CD4-positive, alpha-beta T cell treated with Interleukin-1 beta for 1 hour (primary cell): Measurements from ENCODE around the gene PHYKPL.

Experiments used
- DNase-seq, 2 donors: peaks; one replicate each; pipeline ENCODE4 v3.0.0-alpha.2; 2020 to 2022

Gene PHYKPL

DNA sequence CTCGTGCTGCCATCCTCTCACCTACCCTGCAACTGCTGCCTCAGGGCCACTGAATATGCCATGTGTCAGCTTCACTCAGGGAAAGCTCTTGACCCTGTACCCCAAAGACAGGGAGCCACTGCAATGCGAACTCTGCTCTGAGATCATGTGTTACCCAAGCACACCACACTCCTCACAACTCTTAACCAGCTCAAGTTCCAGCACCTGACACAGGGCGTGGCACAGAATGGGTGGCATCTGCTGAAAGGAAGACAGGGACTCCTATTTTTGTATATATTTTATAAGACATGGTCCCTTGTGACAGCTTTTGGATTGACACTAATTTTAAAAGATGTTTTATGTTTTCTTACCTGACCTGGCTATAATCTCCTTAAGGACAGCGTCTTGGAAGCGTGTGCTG lies 10.7 kb downstream of the PHYKPL start:
- no peak for DNase-seq

- no peak for DNase-seq
Observed at GRCh38 chr5:178221282-178221681, 11.3 kb downstream of the PHYKPL start.

DNA sequence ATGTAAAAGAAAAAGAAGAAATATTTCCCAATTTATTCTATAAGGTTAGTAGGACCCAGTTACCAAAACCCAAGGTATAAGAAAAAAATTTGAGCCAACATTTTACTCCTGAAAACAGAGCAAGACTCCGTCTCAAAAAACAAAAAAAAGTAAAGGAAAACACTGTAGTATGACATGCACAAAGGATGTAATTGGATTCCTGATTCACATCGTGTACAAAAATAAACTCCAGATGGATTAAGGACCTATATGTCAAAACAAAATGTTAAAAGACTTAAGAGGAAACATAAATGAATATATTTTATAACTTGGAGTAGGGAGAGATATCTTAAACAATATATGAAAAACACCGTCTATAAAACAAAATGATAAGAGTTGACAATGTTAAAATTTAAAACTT lies 13.8 kb downstream of the PHYKPL start:
- DNase-seq: no peak

DNA sequence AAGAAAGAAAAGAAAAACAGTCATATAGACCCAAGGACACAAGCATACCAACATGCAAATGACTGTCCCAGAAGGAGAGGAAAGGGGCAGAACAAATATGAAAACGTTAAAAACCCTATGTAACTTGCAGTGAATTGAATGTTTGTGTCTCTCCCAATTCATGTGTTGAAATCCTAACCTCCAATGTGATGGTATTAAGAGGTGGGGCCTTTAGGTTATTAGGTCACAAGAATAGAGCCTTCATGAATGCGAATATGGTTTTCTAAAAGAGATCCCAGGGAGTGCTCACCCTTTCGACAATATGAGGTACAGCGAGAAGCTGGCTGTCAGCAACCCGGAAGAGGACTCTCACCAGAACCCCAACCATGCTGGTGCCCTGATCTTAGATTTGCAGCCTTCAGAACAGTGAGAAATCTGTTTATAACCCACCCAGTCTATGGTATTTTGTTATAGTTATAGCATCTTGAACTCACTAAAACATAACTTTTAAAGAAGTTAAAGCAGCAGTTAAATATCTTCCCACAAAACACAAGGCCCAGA lies 14.3 kb downstream of the PHYKPL start:
- DNase-seq: no peak

DNA sequence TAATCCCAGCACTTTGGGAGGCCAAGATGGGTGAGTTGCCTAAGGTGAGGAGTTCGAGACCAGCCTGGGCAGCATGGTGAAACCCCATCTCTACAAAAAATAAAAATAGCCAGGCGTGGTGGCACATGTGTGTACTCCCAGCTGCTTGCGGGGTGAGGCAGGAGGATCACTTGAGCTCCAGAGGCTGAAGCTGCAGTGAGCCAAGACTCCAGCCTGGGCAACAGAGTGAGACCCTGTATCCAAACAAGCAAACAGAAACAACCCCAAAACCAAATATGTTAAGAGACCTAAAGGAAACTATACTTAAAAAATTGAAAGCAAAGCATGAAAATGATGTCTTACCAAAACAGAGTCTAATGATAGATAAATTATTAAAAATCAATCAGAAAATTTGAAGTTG lies 15.8 kb downstream of the PHYKPL start:
- DNase-seq: no peak

GRCh38 chr5:178216088-178216534 lies 16.5 kb downstream of the PHYKPL start:
- DNase-seq: no peak

DNA sequence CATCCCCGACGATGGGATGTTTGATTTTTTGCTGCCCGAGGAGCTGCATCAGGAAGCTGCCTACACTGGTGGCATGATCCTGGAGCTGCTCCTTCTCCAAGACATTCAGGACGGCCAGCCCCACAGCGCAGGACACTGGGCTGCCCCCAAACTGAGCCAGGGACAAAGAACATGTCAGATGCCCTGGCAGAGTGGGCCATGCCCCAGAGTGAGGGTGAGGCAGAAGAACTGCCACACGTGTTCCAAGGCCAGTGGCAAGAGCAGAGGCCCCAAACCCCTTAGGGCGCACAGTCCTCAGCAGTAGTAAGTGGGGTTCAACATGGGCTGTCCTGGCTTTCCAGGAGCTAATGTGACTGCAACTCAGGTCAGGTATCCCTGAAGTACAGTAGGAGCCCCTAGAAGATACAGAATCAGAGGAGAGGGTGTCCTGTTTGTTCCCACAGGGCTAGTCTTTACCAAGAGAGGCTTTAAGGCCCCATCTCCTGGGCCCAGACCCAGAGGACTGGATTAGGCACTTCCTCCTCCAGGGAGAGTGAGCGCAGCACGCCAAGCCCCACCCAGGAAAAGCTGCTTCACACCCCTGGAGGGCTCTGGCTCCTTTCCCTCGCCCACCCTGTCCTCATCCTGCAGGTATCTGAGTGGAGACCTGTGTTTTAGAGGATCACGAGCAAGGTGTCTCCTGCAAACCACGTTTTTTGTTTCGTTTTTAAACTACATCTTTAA lies 17.2 kb downstream of the PHYKPL start:
- DNase-seq: no peak

DNA sequence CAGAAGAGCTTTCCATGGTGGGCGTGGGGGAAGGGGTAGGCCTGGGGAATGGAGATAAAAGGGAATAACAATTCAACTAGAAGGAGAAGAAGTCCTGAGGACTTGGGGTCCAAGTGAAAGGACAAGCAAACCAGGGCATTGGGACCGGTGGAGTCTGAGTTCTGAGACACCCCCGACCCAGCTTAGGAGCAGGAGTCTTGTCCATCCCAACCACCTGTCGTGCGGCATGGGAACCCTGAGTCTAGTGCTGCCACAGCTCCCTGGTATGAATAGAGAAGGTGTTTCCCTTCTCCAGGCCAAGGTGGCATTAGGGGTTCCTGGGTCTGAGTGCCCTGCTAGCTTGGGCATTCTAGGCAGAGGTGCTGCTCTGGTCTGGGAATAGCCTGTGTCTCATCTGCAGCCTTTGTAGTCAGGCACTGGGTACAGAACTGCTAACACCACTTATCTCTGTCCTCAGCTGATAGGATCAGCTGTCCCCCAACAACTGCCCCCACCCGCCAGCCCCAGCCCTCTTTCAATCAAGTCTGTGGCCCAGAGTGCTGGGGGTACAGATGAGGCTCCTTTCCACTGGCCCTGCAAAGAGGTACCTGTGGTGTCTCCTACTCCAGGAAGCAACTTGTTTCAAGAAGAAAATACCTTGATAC lies 18.3 kb downstream of the PHYKPL start:
- no peak for DNase-seq

DNA sequence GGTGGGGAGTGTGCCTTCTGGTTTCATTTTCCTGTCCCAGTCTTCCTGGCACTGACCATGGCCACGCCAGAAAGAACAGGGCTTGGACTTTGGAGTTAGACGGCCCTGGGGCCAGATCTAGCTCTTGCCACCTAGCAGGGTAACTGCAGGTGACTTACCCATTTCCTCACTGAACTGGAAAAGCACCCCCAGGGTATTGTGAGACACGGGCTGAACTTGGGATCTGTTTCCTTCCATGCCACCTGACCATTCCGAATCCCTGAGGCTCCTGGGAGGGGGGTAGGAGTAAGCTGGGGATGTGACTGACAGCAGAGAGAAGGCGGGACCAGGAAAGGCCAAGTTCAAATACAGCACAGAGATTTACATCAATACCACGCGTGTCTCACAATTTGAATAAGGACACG lies 18.9 kb downstream of the PHYKPL start:
- DNase-seq: no peak

GRCh38 chr5:178213003-178213461 lies 19.6 kb downstream of the PHYKPL start:
- DNase-seq: no peak

DNA sequence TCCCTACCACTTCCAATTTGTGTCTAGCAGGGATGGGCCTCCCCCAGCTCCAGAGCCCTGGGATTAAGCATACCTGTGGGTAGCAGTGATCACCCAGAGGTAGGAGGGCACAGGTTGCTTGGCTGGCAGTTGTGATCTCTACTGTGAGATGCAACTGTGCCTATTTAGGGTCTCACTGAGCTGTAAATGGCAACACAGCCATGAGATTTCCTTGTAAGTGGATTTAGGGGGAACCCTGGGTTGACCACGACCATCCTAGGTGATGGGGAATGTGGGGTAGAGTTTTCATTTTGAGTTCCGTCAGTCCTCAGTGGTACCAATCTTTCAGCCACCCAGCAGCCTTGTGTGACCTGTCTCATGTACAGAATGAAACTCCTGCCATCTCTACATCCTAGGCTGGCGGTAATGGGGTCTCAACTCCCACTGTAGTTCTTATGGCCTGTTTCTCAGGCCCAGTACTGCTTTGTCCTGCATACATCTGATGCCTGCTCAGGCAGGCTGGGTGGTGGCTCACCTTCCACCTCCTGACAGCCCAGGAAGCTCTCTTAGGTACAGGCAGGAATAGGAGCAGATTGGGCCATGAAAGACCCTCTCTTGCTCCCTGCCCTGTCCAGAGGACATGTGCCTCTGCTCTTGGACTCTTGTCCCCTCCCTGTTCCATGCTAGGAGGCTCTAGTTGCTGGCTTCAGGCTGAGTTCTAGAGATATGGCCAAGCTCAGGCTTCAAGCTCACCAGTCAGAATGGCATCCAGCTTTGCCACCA lies 20.2 kb downstream of the PHYKPL start:
- DNase-seq: no peak

GRCh38 chr5:178211095-178212048 lies 21.2 kb downstream of the PHYKPL start:
- DNase-seq: no peak

DNA sequence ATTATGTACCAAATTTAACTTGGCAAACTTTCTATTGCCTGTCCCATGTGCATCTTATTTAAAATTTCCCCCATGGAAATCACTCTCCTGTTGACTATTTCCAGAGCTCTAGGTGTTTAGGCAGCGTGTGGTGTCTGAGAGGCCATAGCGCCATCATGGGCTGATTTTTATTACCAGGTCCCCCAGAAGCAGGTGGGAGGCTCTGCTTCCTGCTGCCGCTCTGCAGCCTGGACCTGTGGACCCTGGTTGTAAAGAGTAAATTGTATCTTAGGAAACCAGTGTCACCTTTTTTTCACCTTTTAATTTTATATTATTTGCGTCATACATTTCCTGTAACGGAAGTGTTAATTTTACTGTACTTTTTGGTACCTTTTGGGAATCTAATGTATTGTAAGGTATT lies 21.9 kb downstream of the PHYKPL start:
- DNase-seq: no peak

DNA sequence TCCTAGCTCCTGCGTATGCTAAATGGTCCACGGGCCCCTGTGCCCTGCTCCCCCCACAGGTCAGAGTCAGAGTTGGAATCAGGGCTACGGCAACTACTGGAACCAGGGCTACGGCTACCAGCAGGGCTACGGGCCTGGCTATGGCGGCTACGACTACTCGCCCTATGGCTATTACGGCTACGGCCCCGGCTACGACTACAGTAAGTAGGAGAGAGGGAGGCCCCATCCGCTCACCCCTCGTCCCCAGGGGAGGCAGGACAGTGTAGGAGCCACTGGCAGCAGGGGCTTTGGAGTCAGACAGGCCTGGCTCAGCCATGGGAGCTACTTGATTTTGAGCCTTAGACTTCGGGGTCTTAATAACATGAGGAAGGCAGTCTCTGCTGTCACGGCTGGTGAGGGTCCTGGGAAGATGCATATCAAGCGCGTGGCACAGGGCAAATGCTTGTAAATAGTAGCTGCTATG lies 22.5 kb downstream of the PHYKPL start:
- DNase-seq: no peak

- DNase-seq: no peak
Observed at GRCh38 chr5:178209334-178210072, 23.1 kb downstream of the PHYKPL start.

- no peak for DNase-seq
Observed at GRCh38 chr5:178208540-178209227, 23.9 kb downstream of the PHYKPL start.

GRCh38 chr5:178207917-178208280 lies 24.7 kb downstream of the PHYKPL start:
- DNase-seq: no peak

- DNase-seq: no peak
Observed at GRCh38 chr5:178207183-178207916, 25.3 kb downstream of the PHYKPL start.

- DNase-seq: peak in 1 of 2 donors; percentile 34
Observed at GRCh38 chr5:178206166-178207101, 26.2 kb downstream of the PHYKPL start.
